ENCODE measurements around the gene PAPPA2.
"Not testable (repeated sequence)": the region's sequence is repeated elsewhere in the genome, so short reads cannot be mapped to it uniquely, and the experiment has no call there.

Gene PAPPA2

GRCh38 chr1:176552217-176552991 is 89.4 kb downstream of the PAPPA2 start:
- no peak for DNase-seq

DNA sequence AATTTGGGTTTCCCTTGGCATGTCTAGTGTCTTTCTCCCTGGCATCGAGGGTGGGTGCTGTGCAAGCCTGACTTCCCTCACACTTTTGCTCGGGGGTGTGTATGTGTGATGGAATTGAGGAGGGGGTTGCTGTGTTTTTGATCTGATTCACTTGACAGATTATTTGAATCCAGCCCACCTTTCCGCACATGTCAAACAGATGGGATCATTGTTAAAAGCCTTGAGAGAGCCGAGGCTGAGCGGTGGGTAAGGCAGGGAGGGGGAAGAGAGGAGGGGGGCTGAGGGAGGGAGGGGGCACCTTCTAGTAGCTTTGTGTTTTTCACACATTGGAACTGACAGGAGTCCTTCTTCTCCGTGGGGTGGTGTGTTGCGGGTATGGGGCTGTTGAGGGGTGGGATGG is 90.0 kb downstream of the PAPPA2 start:
- DNase-seq = no peak

GRCh38 chr1:176556288-176556687 is 93.3 kb downstream of the PAPPA2 start:
- DNase-seq = no peak

GRCh38 chr1:176557543-176558258 is 94.7 kb downstream of the PAPPA2 start:
- no peak for DNase-seq

DNA sequence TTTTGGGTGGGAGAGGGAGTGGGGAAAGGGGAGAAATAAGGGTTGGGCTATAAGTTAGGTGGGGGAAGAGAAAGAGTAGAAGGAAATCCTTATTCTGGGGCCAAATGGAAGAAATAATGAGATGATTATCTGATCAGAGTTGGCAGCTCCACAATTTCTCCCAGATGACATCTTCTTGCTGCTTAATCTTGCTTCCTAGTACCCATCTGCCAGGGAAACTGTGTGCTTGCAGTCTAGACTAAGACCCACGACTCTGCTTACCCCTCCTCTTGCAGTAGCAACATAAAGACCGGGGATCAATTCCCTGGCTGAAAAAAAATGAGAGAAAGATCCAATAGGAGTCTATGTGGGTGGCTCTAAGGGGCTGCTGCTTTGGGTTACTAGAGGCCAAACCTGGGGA is 95.6 kb downstream of the PAPPA2 start:
- DNase-seq = no peak

DNA sequence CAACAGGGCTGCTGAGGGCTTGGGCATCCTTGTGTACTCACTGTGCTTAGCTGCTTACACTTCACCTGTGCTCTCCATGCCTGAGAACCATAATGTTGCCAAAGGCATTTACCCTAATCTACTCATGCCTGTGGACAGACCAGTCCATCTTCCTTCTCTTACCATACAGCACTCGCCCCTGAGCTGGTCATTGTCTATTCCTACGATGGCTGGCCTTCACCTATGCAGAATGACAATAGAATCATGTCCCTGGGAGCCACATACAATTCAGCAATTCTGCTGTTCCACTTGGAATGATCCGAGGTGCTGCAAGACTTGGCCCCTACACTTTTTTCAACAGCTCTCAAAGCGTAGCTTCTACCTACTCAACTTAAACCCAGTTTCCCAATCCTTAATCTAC is 96.5 kb downstream of the PAPPA2 start:
- DNase-seq = no peak

DNA sequence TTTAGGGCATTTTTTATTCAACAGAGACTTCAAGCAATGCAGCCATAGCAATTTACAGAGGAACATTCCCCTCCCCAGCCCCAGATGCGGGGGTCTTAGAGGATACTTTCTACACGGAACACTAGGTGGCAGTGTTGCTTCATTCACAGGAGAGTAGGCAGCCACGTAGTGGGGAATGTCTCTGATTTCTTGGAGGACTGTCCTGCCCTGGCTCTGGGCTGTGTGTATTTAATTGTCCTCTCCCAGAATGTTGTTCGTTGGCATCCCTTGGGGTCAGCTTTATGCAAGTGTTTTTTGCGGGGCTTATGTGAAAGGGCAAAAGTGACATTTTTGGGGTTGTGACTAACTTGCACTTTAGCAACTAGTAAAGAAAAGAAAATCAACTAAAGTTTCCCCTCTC is 96.9 kb downstream of the PAPPA2 start:
- DNase-seq = peak; percentile 49

DNA sequence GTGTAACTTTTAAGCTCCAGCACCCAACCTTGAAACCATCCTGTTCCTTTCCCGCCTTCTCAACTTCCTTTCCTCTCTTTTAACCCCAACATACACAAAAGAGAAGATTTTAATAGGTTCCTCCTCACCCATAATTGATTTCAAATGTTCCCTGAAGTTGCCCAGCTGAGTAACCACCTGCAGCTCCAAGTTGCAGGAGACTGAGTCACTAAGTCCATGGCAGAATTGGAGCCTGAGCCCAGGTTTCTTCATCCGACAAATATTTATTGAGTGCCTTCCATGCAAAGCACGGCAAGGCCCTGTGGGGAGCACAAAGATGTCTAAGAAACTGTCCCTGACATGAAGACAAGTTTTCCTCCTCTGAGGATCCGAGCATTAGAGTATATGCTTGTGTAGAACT is 97.7 kb downstream of the PAPPA2 start:
- no peak for DNase-seq

GRCh38 chr1:176561761-176562160 is 98.8 kb downstream of the PAPPA2 start:
- DNase-seq = not testable (repeated sequence)

DNA sequence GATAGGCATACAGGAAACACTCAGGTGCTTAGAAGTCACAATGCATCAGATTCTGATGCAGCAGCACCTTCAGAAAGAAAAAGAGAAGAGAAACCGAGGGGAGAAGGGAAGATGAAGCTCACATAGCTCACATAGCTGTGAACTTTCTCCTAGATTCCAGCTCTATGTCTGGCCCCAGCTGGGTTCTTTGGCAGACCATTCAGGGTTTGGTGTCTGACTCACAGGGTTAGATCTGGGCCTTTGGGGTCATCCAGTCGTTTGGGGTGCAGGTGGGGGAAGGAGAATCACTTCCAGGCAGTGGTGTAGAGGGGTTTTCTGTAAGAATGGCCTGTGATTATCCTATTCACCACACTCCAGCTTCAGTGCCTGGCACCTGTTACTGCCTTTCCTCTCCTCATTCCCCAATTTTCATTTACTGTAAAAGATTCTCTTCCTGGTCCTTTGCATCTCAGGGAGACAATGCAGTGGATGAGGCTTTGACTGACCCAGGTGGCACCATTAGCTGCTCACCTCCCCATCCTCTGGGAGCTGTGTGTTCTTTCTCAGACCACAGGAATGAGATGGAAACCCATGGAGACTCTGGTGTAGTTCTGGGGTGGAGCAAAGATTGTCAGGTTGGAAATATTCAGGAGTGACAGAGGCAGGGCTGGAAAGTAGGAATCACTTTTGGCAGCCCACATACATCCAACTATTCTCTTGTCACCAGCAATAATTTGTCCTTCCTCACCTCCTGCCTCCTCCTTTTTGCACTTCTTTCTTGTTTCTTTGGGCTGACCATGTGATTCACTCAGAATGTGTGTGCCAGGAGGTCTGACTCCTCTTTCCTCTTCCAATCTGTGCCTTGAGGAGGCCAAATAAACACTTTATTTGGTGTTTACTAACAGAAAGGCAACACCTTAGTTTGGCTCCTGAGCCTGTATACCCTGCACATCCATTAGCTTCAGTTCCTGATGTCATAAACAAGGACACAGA is 103.3 kb downstream of the PAPPA2 start:
- no peak for DNase-seq

GRCh38 chr1:176567190-176567794 is 104.3 kb downstream of the PAPPA2 start:
- DNase-seq = no peak

GRCh38 chr1:176568185-176568584 is 105.2 kb downstream of the PAPPA2 start:
- no peak for DNase-seq

- DNase-seq = no peak
Observed at GRCh38 chr1:176574756-176575155, 111.8 kb downstream of the PAPPA2 start.

- DNase-seq = no peak
Observed at GRCh38 chr1:176575991-176576390, 113.0 kb downstream of the PAPPA2 start.

DNA sequence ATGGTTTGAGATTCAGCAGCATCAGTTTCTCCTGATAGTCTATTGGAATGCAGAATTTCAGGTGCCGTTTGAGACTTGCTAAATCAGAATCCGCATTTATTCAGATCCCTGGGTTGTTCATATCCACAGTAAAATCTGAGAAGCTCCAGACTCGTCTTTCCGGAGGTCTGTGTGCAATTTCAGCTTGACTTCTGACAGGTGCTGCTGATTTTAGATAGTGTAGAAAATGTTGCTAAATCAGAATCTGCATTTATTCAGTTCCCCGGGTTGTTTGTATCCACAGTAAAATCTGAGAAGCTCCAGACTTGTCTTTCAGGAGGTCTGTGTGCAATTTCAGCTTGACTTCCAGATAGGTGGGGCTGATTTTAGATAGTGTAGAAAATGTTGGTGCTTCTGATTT is 113.7 kb downstream of the PAPPA2 start:
- no peak for DNase-seq

DNA sequence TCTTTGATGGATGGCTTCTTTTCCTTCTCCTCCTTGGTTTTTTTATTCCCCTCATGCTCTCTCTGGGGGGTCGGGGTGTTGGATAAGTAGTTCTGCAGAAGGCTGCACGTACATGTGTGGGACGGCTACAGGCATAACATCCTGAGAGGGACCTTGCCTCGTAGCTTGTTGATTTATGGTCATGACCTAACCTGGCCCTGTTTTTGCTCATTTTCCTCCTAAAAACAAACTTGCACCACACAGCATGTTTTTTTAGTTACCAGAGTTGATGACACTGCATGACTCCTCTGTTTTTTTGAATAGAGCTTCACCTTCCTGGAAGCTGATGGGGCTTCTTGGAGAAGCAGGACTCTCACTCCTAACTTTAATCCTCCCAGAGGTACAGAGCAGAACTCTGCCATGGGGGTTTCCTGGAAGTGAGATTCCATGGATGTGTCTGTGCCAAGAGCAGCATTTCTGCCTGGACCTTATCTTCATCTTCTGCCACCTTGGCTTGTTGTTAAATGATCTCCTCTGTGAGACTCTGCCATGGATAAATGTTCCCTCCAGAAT is 114.7 kb downstream of the PAPPA2 start:
- no peak for DNase-seq

GRCh38 chr1:176579087-176579486 is 116.1 kb downstream of the PAPPA2 start:
- no peak for DNase-seq

DNA sequence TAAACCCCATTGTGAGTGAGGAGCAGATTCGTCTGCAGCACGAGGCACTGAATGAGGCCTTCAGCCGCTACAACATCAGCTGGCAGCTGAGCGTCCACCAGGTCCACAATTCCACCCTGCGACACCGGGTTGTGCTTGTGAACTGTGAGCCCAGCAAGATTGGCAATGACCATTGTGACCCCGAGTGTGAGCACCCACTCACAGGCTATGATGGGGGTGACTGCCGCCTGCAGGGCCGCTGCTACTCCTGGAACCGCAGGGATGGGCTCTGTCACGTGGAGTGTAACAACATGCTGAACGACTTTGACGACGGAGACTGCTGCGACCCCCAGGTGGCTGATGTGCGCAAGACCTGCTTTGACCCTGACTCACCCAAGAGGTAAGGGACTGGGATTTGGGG is 132.2 kb downstream of the PAPPA2 start:
- no peak for DNase-seq

- no peak for DNase-seq
Observed at GRCh38 chr1:176601348-176601747, 138.4 kb downstream of the PAPPA2 start.

DNA sequence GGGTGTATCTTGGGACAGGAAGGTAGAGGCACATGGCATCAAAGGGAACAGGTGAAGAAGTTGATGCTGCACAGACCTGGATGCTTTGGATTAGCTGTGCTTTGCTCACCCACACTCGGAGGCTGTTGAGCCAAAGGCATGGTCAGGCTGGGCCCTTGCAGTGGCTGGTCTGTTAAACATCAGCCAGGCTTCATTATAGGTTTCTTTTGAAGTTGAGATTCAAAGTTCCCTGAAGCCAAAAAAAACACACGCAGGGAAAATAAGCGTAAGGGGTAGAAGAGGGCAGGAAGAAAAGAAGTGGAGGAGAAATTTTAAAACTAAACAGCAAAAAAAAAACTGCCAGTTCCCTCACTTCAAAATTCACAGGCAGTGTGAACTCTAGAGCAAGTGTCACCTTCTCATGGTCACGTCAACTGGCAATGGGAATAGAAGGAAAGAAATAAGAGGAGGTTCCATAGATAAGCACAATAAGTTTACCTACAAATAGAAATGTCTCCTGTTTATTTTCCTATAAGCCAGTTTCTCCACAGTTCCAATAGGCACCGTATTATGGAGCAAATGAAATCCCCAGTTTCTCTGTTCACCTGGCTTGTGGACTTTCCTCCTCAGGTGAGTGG is 139.5 kb downstream of the PAPPA2 start:
- DNase-seq = no peak

DNA sequence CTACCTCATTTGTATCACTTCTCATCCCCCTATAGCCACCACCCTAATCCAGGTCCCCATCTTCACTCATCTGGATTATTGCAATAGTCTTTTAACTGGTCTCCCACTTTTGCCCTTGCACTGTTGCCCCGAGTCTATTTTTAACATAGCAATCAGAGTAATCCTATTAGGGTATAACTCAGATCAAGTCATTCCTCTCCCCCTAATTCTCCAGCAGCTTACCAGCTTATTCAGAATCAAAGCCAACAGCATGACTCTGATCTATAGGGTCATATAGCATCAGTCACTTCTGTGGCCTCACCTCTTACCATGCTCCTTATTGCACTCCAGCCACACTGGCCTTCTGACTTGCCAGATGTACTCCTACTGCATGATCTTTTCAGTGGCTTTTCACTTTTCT is 140.7 kb downstream of the PAPPA2 start:
- DNase-seq = no peak

- no peak for DNase-seq
Observed at GRCh38 chr1:176604461-176604860, 141.5 kb downstream of the PAPPA2 start.
